HG03039 (cell line): Measurements from ENCODE around the gene DBET.
"Not testable (repeated sequence)": the region's sequence is repeated elsewhere in the genome, so short reads cannot be mapped to it uniquely, and the experiment has no call there.

Experiments
- ATAC-seq: cut with Tn5 transposase; IDR thresholded peaks from one replicate; pipeline ENCODE4 v1.9.1; 2021; ENCODE audit warnings: mild to moderate bottlenecking, moderate library complexity; ENCODE audit not compliant: unreplicated experiment

DBET gene

GRCh38 chr4:190064342-190064741 lies at the start of gene DBET:
Gene DBET (plus strand): TSS chr4:190064502.
- not testable (repeated sequence) for ATAC-seq

- no peak for ATAC-seq
Observed at GRCh38 chr4:190014771-190015537, 49.3 kb upstream of the DBET start.

DNA sequence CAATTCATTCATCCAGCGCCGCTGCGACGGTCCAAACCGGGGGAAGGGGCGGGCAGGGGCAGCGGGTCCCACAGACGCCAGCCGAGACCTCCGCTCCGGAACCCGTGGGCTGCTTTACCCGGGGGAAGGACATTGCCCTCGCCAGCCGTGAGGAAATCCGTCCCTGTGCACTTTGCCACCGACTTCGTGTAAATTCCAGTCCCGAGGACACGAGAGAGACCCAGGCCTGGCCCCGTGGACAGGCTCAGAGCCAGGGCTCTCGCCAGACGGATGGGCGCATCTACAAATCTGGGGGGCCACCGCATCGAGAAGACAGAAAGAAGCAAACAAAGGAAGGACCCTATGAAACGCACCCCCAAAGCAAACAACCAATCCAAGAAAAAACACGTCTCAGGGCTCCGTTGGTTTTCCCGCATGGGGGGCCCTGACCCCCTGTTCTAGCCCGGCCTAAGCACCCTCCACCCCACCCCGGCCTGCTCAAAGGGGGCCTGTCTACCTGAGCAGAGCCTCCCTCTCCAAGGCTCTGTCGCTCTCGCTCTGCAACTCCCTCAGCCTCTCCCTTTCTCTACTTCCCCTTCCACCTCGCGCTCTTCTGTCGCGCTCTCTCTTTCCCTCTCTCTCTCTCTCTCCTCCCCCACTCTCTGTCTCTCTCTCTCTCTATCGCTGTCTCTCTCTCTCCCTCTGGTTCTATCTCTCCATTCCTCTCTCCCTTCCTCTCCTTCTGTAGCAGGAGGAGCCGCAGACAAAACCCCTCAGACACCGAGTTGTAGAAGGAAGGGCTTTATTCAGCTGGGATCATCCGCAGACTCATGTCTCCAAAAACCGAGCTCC lies 48.5 kb upstream of the DBET start:
- ATAC-seq, result no peak

DNA sequence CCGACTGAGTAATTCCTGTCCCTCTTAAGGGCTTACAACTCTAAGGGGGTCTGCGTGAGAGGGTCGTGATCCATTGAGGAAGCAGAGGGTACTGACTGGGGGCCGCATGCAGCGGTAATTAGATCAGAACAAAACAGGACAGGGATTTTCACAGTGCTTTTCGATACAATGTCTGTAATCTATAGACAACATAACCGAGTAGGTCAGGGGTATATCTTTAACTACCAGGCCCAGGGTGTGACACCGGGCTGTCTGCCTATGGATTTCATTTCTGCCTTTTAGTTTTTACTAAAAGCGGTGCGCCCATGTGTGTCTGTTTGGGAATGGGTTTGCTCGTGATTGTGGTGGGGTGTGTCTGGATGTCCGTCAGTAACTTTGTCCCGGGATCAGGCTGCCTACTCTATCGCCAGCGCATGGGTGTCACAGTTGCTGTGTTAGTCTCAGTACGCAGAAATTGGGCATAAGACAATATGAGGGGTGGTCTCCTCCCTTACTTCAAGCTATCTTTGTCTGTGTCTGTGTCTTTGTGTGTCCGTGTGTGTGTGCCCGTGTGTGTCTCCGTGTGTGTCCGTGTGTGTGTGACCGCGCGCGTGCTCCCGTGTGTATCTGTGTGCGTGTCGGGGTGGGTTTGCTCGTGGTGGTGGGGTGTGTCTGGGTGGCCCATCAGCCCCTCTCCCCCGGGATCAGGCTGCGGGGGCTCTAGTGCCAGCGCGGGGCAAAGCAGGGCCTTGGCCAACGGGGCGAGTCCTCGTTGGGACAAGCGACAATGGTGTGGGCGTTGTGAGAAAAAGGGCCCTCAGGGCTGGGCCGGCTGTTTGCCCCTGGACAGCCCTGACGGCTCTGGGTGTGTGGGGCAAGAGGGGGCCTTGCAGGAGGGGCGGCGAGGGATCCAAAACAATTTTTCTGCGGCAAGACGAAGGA lies 47.7 kb upstream of the DBET start:
- no peak for ATAC-seq

DNA sequence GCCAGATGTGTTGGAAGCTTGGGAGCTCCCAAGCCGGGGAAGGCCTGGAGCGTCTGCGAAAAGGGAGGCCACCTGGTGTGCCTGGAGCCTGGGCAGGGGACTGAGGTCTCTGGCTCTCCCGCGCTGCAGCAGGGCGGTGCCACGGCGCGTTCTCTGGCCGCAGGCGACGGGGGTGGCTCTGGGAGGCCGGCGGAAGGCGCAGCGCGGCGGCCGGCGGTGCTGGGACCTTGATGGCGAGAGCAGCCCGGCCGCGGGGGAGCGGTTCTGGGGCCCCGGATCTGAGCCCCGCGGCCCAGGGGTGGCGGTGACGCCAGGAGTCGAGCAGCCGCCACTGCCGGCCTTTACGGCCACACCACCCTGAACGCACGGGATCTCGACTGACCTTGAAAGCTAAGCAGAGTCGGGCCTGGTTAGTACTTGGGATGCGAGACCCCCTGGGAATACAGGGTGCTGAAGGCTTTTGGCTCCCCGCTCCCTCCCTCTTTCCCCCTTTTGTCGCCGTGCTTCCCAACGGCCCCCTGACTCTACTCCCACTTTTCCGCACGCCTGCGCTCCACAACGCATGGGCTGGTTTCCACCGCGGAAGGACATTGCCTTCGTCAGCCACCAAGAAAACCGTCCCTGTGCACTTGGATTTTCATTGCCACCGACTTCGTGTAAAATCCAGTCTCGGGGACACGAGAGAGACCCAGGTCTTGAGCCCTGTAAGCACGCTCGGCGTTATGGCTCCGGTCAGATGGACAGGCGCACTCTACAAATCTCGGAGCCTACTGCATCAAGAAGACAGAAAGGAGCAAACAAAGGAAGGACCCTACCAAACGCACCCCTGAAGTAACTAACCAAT lies 46.7 kb upstream of the DBET start:
- no peak for ATAC-seq

GRCh38 chr4:190018201-190018920 lies 45.9 kb upstream of the DBET start:
- ATAC-seq, result no peak

- ATAC-seq, result no peak
Observed at GRCh38 chr4:190019023-190019858, 45.1 kb upstream of the DBET start.

GRCh38 chr4:190019859-190020463 lies 44.3 kb upstream of the DBET start:
- ATAC-seq, result not testable (repeated sequence)

DNA sequence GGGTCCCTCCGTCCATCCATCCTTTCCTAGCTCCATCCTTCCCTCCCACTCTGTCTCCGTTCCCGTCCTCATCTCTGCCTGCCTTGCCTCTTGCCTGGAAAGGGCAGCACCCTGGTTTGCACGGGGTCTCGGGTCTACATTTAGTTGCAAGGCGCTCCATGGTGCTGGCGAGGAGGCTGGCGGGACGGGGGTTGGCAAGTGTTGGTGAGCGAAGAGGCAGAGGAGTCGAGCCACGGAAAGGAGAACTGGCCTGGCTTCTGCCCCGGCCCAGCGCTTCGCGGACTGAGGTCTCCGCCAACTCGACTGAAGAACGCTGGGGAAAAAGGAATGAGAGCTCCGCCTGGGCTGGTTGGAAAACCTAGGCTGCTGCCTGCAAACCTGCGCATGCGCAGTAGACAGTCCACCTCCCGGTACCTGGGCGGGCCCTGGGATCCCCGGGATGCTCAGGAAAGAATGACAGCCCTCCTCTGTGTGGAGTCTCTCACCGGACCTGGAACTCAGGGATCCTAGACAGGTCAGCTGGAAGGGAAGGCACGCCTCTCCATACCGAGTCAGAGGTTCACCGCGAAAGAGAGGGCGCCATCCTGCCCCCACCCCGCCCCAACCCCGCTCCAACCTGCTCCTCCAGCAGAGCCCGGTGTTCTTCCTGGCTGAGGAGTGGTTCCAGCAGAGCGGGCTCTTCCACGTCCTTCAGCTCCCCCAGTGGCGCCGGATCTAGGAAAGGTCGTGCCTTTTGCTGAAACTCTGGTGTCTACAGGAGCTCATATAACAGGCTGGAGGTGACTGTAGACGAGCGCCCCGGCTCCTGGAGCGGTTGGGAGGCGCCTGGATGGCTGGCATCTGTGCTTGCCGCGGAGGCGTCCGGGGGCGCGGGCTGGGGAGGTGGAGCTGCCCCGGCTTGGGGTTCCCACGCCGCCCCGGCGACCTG lies 43.2 kb upstream of the DBET start:
- no peak for ATAC-seq

GRCh38 chr4:190021973-190022372 lies 42.3 kb upstream of the DBET start:
- not testable (repeated sequence) for ATAC-seq

DNA sequence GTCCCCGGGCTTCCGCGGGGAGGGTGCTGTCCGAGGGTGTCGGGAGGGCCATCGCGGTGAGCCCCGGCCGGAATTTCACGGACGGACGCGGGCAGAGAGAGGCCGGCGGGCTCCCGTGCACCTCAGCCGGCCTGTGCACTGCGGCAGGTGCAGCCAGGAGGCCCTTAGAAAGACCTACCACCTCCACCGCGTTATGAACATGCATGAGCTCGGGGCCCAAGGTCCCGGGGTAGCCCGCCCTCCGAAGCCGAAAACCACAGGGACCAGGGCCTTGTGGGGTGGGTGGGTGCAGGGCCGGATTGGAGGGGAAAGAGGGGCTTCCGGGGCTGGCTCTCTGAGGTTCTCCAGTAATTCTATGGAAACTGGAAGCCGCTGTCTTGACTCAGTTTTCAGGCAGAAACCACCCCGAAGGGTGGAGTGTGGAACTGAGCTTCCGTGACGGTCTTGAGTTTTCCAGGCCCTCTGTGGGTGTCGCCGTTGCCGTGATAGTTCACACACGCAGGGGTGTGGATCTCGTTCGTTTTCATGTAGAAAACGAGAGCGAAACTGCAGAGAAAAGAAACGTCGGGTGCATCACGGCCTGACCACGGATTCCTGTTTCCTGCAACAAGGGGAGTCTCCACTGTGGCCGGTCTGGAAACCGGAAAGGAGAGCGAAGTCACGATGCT lies 41.6 kb upstream of the DBET start:
- ATAC-seq, result not testable (repeated sequence)

GRCh38 chr4:190027156-190027555 lies 37.1 kb upstream of the DBET start, which contains the start of gene FRG2:
Gene FRG2 (minus strand): TSS chr4:190027256. CDS start chr4:190027204, 52 bp downstream.
- ATAC-seq, result not testable (repeated sequence)

DNA sequence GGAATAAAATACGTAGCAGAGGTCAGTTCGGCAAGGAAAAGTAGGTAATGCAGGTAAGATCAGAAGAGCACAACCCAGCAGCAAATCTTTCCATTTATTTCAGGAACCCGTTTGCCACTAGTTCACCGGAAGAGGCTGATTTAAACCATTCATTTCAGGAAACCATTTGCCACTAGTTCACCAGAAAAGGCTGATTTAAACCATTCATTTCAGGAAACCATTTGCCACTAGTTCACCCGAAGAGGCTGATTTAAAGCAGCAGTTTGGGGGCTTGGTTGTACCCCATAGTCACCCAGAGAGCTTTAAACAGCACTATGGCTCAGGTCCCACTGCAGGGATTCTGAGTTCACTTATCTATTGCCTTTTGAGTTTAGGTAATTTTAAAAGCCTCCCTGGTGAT lies 33.0 kb upstream of the DBET start:
- ATAC-seq, result not testable (repeated sequence)

DNA sequence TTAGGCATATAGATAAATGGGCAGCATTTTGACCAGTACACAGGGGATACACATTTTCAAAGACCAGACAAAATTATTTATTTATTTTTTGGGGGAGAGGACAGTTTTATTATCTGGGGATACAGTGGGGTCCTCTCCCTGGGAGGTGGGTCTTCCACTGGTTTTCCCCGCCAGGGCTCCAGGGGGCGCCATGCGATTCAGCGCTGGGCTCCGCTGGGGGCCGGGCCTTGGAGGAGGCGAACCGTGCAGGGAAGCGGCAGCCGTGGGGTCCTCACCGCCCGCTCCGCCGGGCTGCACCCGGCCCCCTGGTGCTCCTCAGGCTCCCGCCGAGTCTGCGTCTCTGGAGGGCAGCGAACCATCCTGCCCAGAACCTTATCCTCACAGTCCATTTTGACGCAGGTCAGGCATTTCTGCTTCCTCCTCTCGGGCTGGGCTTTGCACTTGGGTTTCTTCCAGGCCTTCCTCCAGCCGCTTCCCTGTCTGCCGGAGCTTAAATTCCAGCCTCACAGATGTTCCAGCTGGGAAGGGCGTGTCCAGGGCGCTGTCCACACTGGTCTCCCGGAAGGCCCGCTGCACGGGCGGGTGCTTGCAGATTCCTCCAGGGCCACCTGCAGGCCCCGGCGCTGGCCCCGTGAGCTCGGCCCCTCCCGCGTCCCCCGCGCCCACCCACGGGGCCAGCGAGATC lies 26.5 kb upstream of the DBET start:
- not testable (repeated sequence) for ATAC-seq

DNA sequence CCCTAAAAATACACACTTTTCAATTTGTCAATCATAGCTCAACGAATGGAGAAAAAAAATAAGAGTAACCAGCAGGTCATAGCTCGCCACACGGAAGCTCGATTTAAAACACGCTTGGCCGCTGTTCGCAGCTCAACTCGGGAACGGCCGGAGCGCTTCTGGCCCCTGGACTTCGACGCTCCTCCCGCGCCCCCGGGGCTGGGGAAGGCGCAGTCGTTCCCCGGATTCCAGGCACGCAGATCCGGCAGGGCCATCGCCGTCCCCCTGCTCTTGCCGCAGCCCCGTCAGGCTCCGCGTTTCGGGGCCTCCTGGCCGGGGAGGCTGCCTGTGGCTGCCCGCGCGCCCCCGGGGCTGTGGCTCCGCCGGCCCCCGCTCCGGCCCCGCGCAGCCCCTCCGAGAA lies 23.4 kb upstream of the DBET start:
- ATAC-seq, result not testable (repeated sequence)

GRCh38 chr4:190047627-190048026 lies 16.7 kb upstream of the DBET start:
- not testable (repeated sequence) for ATAC-seq
